Measurements from ENCODE around the gene PLXNA4. TPM values are rescaled to one million over a fixed set of nuclear protein-coding genes. Genes with fewer than 3 reads are reported as not detected.

Gene PLXNA4
- polyA plus RNA-seq, 2 of the 4 experiments (the other 2 are of a cell fraction): 0.12 to 0.34 TPM

DNA sequence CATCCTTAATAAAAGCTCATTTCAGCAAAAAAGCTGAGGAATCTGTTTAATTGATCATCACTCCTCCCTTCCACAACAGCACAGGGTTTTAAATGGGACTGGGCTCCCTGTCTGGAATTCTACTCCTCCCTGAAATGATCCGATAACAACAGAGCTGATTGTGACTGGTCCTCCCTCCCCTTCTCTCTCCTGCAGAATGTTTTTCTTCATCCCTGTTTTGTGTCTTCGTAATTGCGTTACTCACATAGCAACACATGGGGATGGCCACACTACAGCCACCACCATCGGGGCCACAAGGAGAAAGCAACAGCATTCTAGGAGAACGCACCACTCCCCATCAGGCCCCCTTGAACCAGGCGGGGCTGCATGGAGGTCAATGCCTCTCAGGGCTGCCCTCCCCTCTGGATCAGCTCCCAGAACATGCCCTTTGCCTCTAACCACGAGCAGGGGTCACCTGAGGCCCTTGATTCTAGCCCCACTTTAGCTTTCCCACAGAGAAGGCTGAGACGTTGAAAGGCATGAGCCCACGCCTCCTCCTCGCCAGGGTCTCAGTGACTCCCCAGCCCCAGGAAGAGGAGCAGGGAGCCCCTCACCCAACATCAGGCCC lies 152.6 kb downstream of the PLXNA4 start:
- FAIRE-seq: no peak
- WGBS (ENCODE audit: missing lambda C conversion rate): 60% methylated on average over 10 of the region's 10 CpGs

GRCh38 chr7:132422502-132423111 lies 153.7 kb downstream of the PLXNA4 start:
- no peak for FAIRE-seq
- no peak overlapping the region for H3K4me2 ChIP-seq
- ChIA-PET POLR2A (no interaction called here), CTCF (no interaction called here)
- no peak for TF ChIP-seq JUN (IDR thresholded peaks at IDR 0.05)
- TF ChIP-seq CBX2 (IDR thresholded peaks at IDR 0.05; ENCODE audit: borderline replicate concordance, low read depth): no peak
- TF ChIP-seq USF2 (IDR thresholded peaks at IDR 0.05): no peak
- TF ChIP-seq CHD4 (IDR thresholded peaks at IDR 0.05; ENCODE audit: borderline replicate concordance): no peak
- TF ChIP-seq POLR2A (IDR thresholded peaks at IDR 0.05; ENCODE audit: low read length): no peak
- TF ChIP-seq POLR2AphosphoS2 (conservative IDR thresholded peaks at IDR 0.05; ENCODE audit: low read length): no peak
- TF ChIP-seq ZNF302 (CRISPR knock-in tag; IDR thresholded peaks at IDR 0.05): no peak
- no peak for TF ChIP-seq EHMT2 (IDR thresholded peaks at IDR 0.05; ENCODE audit: low read depth)
- TF ChIP-seq EHF (CRISPR knock-in tag; IDR thresholded peaks at IDR 0.05): no peak
- no peak for TF ChIP-seq JUNB (IDR thresholded peaks at IDR 0.05)
- no peak for TF ChIP-seq HDAC2 (IDR thresholded peaks at IDR 0.05)
- TF ChIP-seq HOXA7 (CRISPR knock-in tag; IDR thresholded peaks at IDR 0.05): no peak
- TF ChIP-seq RAD21 (conservative IDR thresholded peaks at IDR 0.05 in 1 of 2, IDR thresholded peaks at IDR 0.05 in 1 of 2): no peak
- TF ChIP-seq HOXB5 (CRISPR knock-in tag; IDR thresholded peaks at IDR 0.05): no peak
- TF ChIP-seq, protein P1, sequence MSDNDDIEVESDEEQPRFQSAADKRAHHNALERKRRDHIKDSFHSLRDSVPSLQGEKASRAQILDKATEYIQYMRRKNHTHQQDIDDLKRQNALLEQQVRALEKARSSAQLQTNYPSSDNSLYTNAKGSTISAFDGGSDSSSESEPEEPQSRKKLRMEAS (IDR thresholded peaks at IDR 0.05): no peak
- TF ChIP-seq, protein P2, sequence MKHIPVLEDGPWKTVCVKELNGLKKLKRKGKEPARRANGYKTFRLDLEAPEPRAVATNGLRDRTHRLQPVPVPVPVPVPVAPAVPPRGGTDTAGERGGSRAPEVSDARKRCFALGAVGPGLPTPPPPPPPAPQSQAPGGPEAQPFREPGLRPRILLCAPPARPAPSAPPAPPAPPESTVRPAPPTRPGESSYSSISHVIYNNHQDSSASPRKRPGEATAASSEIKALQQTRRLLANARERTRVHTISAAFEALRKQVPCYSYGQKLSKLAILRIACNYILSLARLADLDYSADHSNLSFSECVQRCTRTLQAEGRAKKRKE (CRISPR knock-in tag; IDR thresholded peaks at IDR 0.05; ENCODE audit: low read depth): no peak
- TF ChIP-seq KDM5A (IDR thresholded peaks at IDR 0.05): no peak
- no peak for TF ChIP-seq KDM1A (IDR thresholded peaks at IDR 0.05; ENCODE audit: low read depth)
- H3K9me3 ChIP-seq: no peaks in the 10 kb centered on the region
- WGBS (ENCODE audit: missing lambda C conversion rate): 46% methylated on average over 11 of the region's 12 CpGs
- H3K4me1 ChIP-seq: no peaks in the 10 kb centered on the region
- no peak for DNase-seq (ENCODE audit: low read depth in 1 of 2, low spot score in 1 of 2)
- no peak overlapping the region for H3K27ac ChIP-seq
- ATAC-seq: no peak
- H3K4me3 ChIP-seq: no peak overlapping the region

More for the DNA sequence above, 152.6 kb downstream of the PLXNA4 start:
- ChIA-PET CTCF (no interaction called here), POLR2A (no interaction called here)
- no peak overlapping the region for H3K4me2 ChIP-seq
- ATAC-seq (no peak), DNase-seq (ENCODE audit: low read depth in 1 of 2, low spot score in 1 of 2) (no peak)
- H3K27ac ChIP-seq: no peak overlapping the region
- H3K4me1 ChIP-seq: no peaks in the 10 kb centered on the region
- H3K9me3 ChIP-seq: no peaks in the 10 kb centered on the region
- TF ChIP-seq PBX3 (IDR thresholded peaks at IDR 0.05) (no peak), ZNF302 (CRISPR knock-in tag; IDR thresholded peaks at IDR 0.05) (no peak), CEBPB (IDR thresholded peaks at IDR 0.05) (no peak)
- TF ChIP-seq, protein P3, sequence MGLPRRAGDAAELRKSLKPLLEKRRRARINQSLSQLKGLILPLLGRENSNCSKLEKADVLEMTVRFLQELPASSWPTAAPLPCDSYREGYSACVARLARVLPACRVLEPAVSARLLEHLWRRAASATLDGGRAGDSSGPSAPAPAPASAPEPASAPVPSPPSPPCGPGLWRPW (IDR thresholded peaks at IDR 0.05): no peak
- H3K4me3 ChIP-seq: no peak overlapping the region

DNA sequence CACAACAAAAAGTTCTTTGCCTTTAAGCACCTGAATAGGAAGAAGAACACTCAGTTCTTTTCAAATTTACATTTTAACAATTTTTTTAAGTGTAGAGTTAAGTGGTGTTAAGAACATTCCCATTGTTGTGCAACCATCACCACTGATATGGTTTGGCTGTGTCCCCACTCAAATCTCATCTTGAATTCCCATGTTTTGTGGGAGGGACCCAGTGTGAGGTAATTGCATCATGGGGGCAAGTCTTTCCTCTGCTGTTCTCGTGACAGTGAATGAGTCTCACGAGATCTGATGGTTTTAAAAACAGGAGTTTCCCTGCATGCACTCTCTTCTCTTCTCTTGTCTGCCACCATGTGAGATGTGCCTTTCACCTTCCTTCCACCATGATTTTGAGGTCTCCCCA lies 155.7 kb downstream of the PLXNA4 start:
- no peak for ATAC-seq
- ChIA-PET POLR2A (no interaction called here), CTCF (no interaction called here)
- Histone ChIP-seq H3K4me2 (no peak overlapping the region), H3K27ac (no peak overlapping the region), H3K4me3 (no peak overlapping the region), H3K9me3 (no peaks in the 10 kb centered on the region), H3K4me1 (no peaks in the 10 kb centered on the region)
- no peak for FAIRE-seq
- no peak for DNase-seq (ENCODE audit: low read depth in 1 of 2, low spot score in 1 of 2)
- TF ChIP-seq POLR2A (IDR thresholded peaks at IDR 0.05; ENCODE audit: low read length): no peak
- no peak for TF ChIP-seq MAFK (IDR thresholded peaks at IDR 0.05; ENCODE audit: partially characterized antibody)
- no peak for TF ChIP-seq JUN (IDR thresholded peaks at IDR 0.05)
- no peak for TF ChIP-seq HOXB13 (CRISPR knock-in tag; IDR thresholded peaks at IDR 0.05; ENCODE audit: low read depth)
- TF ChIP-seq ZSCAN20 (CRISPR knock-in tag; IDR thresholded peaks at IDR 0.05): no peak
- TF ChIP-seq NR3C1 (IDR thresholded peaks at IDR 0.05): no peak
- no peak for TF ChIP-seq KDM1A (IDR thresholded peaks at IDR 0.05; ENCODE audit: low read depth)
- TF ChIP-seq TFCP2L1 (CRISPR knock-in tag; IDR thresholded peaks at IDR 0.05): no peak
- WGBS (ENCODE audit: missing lambda C conversion rate): 3% methylated on average over 2 of the region's 2 CpGs

All from A549 (cell line).